DOHH2 (cell line): ENCODE results near the gene ATP6V0B.

Experiments used
- EZH2phosphoT487 ChIP-seq: fragments of 200-600 bp; sonication (generic); IDR thresholded peaks from 2 replicates; pipeline ENCODE4 v1.6.1; 2017; ENCODE audit warnings: borderline replicate concordance, mild to moderate bottlenecking, antibody characterized with exemption, low read length, moderate library complexity, mixed read lengths
- TF ChIP-seq, protein P1 (sequence below): fragments of 200-600 bp; sonication (generic); IDR thresholded peaks from one replicate; pipeline ENCODE4 v1.5.1; 2014; ENCODE audit warnings: antibody characterized with exemption, mild to moderate bottlenecking, low read depth, low read length; ENCODE audit not compliant: poor library complexity, severe bottlenecking

DNA sequence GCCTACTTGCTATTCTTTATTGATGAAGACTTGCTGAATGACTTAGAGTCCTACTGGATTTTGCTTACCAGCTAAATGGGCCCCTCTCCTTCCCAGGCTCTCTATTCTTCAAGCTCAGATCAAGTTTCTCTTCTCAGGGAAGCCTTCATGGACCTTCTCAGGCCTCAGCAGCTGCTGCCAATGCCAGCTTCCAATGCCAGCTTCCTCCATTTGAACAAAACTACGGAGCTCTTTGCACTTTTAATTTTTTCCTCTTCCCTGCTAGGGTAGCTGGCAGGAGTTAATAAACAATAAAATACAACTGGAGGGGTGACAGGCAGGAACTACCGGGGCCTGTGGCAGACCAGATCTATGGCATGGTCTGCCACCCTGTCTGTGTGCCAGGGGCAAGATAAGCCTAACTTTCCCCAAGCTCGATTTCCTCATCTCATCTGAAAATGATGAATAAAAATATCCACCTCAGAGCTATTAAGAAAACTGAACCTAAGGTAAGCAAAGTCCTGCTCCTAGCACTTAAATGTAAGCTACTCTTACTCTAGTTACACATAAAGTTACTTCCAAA, 29.0 kb upstream of the ATP6V0B start:
- TF ChIP-seq, protein P1, sequence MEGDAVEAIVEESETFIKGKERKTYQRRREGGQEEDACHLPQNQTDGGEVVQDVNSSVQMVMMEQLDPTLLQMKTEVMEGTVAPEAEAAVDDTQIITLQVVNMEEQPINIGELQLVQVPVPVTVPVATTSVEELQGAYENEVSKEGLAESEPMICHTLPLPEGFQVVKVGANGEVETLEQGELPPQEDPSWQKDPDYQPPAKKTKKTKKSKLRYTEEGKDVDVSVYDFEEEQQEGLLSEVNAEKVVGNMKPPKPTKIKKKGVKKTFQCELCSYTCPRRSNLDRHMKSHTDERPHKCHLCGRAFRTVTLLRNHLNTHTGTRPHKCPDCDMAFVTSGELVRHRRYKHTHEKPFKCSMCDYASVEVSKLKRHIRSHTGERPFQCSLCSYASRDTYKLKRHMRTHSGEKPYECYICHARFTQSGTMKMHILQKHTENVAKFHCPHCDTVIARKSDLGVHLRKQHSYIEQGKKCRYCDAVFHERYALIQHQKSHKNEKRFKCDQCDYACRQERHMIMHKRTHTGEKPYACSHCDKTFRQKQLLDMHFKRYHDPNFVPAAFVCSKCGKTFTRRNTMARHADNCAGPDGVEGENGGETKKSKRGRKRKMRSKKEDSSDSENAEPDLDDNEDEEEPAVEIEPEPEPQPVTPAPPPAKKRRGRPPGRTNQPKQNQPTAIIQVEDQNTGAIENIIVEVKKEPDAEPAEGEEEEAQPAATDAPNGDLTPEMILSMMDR: no peak
- TF ChIP-seq EZH2phosphoT487: no peak
